Lower lobe of right lung (tissue), 2 donors: ENCODE data around the gene POU2AF1. TPM values are rescaled to one million over a fixed set of nuclear protein-coding genes. Genes with fewer than 3 reads are reported as not detected.
A peak's percentile ranks its signal among the peaks of the same experiment; 100 is the strongest.

Source experiments
- ATAC-seq, 2 donors: fragments of 200-7000 bp; cut with Tn5 transposase; one replicate each; pipeline ENCODE4 v1.9.1; 2020 to 2022; ENCODE audit warnings: mild to moderate bottlenecking in 2 of 2, moderate library complexity in 2 of 2
- DNase-seq: peaks from one replicate; pipeline ENCODE4 v3.0.0-alpha.2; 2020
- H3K27ac ChIP-seq: fragments of 200-600 bp; one replicate; pipeline ENCODE4 v1.8.0; 2022
- H3K27me3 ChIP-seq: fragments of 200-600 bp; one replicate; pipeline ENCODE4 v1.8.0; 2022; ENCODE audit warnings: low read depth
- H3K36me3 ChIP-seq: fragments of 200-600 bp; one replicate; pipeline ENCODE4 v1.8.0; 2022; ENCODE audit warnings: mild to moderate bottlenecking
- H3K4me1 ChIP-seq: fragments of 200-600 bp; one replicate; pipeline ENCODE4 v1.8.0; 2022
- H3K4me3 ChIP-seq: fragments of 200-600 bp; one replicate; pipeline ENCODE4 v1.8.0; 2022; ENCODE audit warnings: mild to moderate bottlenecking
- H3K9me3 ChIP-seq: fragments of 200-600 bp; one replicate; pipeline ENCODE4 v1.8.0; 2022
- CTCF ChIP-seq: fragments of 200-600 bp; IDR thresholded peaks from one replicate; pipeline ENCODE4 v1.8.0; 2022; ENCODE audit warnings: antibody characterized with exemption, mild to moderate bottlenecking
- intact Hi-C: fragments of 100-400 bp; cut with DNase I; formaldehyde crosslinking; loops from one replicate; pipeline ENCODE4 v1.11.0; 2022
- total RNA-seq: library from RNA; stranded (reverse); fragmentation: NEBNext Ultra II Directional; extraction: Animal tissue kit (Norgen Biotek cat#: 25700); gene quantifications from one replicate; pipeline ENCODE4 v1.2.1, GENCODE V29; 2021
- donor health status: DM: no; HTN: yes; CAD: no; lungs with severe emphysema.

The POU2AF1 gene
- total RNA-seq, 1 donor from 2014 or later, result 3.4 TPM

GRCh38 chr11:111310088-111310487, 69.0 kb downstream of the POU2AF1 start:
- no peaks in the 10 kb centered on the region for H3K4me1 ChIP-seq
- no peak for TF ChIP-seq CTCF
- H3K9me3 ChIP-seq, result no peaks in the 10 kb centered on the region
- ATAC-seq (peak; percentile 36 to 41), DNase-seq (no peak)
- no peak overlapping the region for H3K27ac ChIP-seq
- H3K4me3 ChIP-seq, result no peak overlapping the region
- intact Hi-C loops, result no loop called here
- no peaks in the 10 kb centered on the region for H3K36me3 ChIP-seq
- peaks cover 3% of the 10 kb centered on the region for H3K27me3 ChIP-seq

- DNase-seq (no peak), ATAC-seq (peak in 1 of 2 donors; percentile 34)
- intact Hi-C loops, result no loop called here
- peaks cover 3% of the 10 kb centered on the region for H3K27me3 ChIP-seq
- H3K9me3 ChIP-seq, result no peaks in the 10 kb centered on the region
- H3K4me1 ChIP-seq, result no peaks in the 10 kb centered on the region
- no peaks in the 10 kb centered on the region for H3K36me3 ChIP-seq
- no peak for TF ChIP-seq CTCF
- no peak overlapping the region for H3K4me3 ChIP-seq
- H3K27ac ChIP-seq, result no peak overlapping the region
Measured at GRCh38 chr11:111309215-111309915, 69.7 kb downstream of the POU2AF1 start.

- intact Hi-C loops, result no loop called here
- no peak overlapping the region for H3K27ac ChIP-seq
- no peak overlapping the region for H3K4me3 ChIP-seq
- no peaks in the 10 kb centered on the region for H3K36me3 ChIP-seq
- TF ChIP-seq CTCF, result no peak
- DNase-seq, result peak; percentile 62
- no peaks in the 10 kb centered on the region for H3K9me3 ChIP-seq
- no peaks in the 10 kb centered on the region for H3K4me1 ChIP-seq
- no peak for ATAC-seq
- peaks cover 3% of the 10 kb centered on the region for H3K27me3 ChIP-seq
Measured at GRCh38 chr11:111308140-111308539, 70.9 kb downstream of the POU2AF1 start.

GRCh38 chr11:111307472-111308108, 71.5 kb downstream of the POU2AF1 start:
- intact Hi-C loops, result no loop called here
- no peak overlapping the region for H3K4me3 ChIP-seq
- no peaks in the 10 kb centered on the region for H3K36me3 ChIP-seq
- no peak overlapping the region for H3K27ac ChIP-seq
- no peak for TF ChIP-seq CTCF
- H3K27me3 ChIP-seq, result peaks cover 3% of the 10 kb centered on the region
- no peaks in the 10 kb centered on the region for H3K4me1 ChIP-seq
- no peak for ATAC-seq
- H3K9me3 ChIP-seq, result no peaks in the 10 kb centered on the region
- DNase-seq, result no peak

GRCh38 chr11:111306321-111306720, 72.8 kb downstream of the POU2AF1 start:
- no peak overlapping the region for H3K4me3 ChIP-seq
- DNase-seq (no peak), ATAC-seq (no peak)
- intact Hi-C loops, result no loop called here
- H3K9me3 ChIP-seq, result no peaks in the 10 kb centered on the region
- peaks cover 8% of the 10 kb centered on the region for H3K4me1 ChIP-seq
- H3K27me3 ChIP-seq, result peaks cover 3% of the 10 kb centered on the region
- H3K36me3 ChIP-seq, result no peaks in the 10 kb centered on the region
- TF ChIP-seq CTCF, result no peak
- H3K27ac ChIP-seq, result no peak overlapping the region
